COR-L47 (cell line): ENCODE data around the gene AFF3.
"Not testable (repeated sequence)": the region's sequence is repeated elsewhere in the genome, so short reads cannot be mapped to it uniquely, and the experiment has no call there.

ENCODE experiments used
- DNase-seq: peaks from one replicate; lab custom pipeline; 2025; lab: John Stamatoyannopoulos, UW

Gene AFF3

DNA sequence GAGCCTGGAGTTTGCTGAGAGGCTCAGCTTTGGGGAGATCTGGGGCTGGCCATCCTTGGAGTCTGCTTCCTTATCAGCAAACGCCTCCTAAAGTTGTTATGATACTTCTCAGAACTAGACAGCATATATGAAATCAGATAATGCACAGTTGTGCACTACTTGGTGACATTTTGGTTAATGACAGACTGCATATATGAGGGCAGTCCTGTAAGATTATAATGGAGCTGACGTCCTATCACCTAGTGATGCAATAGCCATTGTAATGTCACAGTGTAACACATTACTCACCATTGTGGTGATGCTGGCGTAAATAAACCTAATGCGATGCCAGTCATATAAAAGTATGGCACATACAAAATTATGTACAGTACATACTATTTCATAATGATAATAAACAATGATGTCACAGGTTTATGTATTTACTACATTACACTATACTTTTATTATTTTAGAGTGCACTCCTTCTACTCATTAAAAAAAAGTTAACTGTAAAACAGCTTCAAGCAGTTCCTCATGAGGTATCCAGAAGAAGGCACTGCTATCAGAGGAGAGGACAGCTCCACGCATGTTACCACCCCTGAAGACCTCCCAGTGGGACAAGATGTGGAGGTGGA lies 354.5 kb downstream of the AFF3 start:
- DNase-seq = no peak

DNA sequence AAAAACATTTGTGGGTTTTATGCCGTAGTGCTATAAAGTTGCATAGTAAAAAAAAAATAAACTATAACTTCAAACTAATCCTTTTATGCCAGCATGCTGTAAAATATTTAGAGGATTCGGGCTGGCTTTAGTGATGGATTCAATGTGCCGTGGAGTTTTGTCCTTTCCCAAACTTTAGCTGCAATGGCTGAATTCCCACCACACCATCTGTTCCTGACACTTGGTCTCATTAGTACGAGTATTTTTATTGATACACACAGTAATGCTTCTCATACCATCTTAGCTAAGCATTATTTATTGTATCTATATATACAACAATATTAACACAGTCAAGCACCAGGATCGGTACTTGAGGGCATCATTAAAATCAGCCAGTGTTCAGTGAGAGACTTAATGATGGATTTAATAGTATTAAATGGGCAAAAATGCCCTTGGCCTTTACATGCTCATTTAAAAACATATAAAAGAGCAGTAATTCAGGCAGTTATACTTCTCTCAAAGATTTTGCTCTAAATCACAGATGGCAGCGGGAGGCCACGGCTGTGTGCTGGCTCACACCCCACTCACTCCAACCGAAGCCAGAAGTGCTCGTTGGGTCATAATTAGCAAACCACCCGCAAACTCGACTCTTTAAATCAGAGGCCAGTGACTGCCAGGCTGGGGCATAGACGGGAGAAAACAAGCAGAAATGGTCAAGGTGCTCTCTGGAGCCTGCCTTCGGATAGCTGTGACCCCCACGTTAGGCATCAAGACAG lies 355.6 kb downstream of the AFF3 start:
- no peak for DNase-seq

DNA sequence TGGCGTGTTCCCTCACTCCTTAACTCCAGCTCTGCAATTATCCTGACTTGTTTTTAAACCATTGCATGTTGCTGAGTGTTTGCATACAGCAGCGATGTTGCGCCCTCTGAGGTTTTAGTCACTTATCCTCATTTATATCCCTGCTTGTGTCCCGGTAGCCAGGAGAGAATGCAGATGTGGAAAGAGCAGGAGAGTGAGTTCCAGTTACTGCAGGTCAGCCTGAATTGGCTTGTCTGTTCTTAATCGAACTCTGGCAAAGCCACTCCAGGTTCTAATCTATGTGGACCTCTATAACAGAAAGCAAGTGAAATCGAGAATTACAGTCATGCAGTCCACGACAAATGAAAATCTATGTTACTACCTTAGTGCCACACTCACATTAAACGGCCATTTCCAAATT lies 357.4 kb downstream of the AFF3 start:
- DNase-seq = no peak

DNA sequence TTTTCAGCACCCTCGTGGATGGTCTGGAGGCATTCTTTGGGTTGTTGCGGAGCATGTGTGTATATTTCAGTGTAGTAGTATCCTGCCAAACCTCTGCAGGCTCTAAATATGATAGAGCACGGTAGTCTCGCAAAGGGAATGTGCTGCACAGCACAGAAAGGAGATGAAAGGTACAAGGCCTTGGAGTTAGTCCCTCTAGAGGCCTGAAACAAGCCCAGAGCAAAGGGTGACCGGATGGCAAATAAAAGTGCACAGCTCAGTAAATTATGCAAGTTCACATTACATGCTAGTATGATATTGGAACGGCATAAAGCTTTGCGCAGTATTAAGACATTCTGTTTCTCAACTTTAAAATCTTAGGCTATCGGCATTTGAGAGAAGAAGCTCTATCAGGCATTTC lies 358.1 kb downstream of the AFF3 start:
- DNase-seq = no peak

DNA sequence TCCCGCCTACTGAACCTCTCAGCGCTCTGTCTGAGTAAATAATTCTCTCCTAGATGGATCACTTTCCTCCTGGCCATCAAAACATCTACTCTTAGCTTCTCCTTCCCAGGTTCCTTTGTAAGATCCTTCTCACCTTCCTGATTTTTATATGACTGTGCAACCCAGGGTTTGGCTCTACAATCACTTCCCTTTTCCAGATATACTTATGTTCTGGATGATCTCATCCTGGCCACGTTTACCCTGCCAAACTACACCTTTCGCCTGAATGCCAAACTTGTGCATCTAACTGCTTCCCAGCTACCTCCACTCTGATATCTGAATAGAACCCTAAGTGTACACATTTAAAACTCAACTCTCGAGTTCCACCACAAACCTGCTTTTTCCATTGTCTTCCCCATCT lies 362.1 kb downstream of the AFF3 start:
- no peak for DNase-seq

DNA sequence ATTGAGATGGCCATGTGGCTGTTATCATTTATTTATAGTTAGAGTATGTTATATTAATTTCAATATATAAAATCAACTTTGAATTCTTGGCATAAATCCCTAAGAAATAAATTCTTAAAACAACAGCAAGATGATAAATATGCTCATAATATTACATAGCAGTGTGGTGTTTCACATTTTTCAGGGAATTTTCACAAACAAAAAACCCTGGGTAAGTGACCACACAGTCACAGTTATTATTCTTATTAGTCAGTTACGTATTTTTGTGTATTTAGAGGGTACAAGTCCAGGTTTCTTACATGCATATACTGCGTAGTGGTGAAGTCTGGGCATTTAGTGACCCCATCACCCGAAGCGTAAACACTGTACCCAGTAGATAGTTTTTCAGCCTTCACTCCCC lies 363.1 kb downstream of the AFF3 start:
- no peak for DNase-seq

DNA sequence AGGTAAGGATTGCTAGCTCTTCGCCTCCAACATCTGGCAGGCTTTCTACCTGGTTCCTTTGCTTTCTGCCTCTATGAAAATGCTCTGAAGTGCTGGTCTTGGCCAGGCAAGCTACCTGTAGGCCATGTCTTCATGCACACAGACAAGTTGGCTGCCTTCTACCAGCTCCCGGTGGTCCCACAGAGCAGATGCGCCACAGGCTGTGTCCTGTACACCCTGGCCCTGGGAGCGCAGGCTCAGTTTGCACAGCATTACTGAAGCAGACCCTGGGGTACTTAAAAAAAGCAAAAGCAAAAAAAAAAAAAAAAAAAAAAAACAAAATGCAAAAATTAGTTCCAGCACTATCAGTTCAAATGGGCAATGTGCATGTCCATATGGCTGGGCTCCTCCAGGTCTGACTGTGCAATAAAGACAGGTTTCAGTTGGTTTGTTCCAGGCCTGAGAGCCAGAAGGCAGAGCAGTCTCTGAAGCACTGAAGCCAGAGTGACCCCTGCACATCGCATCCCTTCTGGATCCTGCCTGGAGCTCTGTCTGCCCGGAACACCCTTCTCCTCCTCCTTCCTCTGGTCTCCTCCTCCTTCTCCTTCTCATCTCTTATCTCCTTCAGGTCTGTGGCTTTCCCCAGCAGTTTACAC lies 364.6 kb downstream of the AFF3 start:
- DNase-seq = no peak

DNA sequence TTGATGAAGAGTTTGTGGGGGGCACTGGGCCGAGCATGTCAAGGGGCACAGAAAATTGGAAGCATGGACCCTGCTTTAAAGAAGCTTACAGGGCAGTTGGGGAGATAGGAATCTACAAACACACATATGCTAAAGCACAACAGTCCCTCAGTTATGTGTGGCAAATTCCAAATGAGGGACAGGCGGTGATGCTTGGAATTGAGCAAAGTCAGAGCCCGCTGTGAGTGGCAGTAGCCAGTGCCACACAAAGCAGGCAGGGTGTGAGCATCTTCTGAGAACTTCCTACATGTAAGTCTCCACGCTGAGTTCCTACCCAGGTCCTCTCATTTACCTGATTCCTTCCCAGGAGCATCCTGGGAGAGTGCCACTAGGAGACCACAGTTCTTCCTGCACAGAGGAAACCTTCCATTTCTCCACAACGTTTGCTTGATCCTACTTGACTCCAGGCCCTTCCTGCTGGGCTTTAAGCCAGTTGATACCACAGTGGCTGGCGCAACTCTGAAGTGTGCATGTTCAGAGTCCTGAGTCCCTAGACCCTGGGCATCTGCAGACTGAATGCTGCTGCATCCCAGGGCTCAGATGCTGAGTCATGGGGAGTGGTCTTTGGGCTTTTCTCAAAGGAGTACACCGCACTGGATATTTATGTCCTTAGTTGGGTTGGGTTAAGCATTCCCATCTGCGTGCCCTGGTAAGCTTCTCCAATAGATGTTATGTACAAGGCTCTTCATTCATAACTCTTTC lies 365.3 kb downstream of the AFF3 start:
- DNase-seq = no peak

DNA sequence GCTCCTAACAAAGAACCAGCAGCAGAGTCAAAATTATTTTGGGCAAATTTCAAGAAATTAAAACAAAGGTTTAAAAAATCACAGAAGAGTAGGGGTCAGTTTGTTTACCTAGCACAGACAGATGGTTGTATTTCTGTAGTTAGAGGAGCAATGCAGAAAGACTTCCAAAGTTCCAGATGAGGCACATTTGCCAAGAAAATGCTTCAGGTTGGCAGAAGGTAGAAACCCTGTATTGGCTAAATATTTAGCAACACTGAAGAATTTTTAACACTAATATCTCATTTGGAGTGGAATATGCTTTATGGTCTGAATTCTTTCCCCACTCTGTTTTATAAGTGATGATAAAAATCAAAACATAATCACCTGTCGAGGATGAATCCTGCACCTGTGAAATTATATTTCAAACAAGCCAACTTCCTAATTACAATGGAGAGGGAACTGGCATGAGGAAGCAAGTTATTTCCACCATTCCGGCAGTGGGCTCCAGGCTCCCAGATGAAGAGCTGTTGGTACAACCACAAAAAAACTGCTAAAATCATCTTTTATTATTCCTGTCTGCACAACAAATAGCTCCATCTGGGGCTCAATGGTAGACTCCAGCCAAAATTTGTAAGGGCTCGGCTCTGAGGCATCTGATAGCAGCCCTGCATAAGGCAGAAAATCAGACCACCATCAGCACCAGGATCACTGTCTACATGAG lies 366.0 kb downstream of the AFF3 start:
- DNase-seq = no peak

DNA sequence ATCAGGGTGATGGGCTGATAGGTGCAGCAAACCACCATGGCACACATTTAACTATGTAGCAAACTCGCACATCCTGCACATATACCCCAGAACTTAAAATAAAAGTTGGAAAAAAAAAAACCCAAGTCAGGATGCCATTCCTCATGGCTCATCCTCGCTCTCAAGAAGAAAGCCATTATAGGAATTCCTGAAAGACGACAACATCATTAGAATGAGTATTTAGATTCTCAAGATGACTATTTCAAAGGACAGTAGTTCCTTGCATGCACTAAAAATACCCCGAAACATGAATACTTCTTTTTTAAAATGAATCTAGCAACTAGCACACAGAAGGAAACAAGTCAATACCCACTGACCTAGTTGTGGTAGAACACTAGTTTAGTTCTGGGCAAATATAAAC lies 366.8 kb downstream of the AFF3 start:
- no peak for DNase-seq

DNA sequence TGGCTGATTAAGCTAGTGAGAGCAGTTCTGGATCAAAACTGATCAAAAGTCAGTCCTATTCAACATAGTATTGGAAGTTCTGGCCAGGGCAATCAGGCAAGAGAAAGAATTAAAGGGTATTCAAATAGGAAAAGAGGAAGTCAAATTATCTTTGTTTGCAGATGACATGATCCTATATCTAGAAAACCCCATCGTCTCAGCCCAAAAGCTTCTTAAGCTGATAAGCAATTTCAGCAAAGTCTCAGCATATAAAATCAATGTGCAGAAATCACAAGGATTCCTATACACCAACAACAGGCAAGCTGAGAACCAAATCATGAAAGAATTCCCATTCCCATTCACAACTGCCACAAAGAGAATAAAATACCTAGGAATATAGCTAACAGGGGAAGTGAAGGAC lies 368.7 kb downstream of the AFF3 start:
- DNase-seq = not testable (repeated sequence)

DNA sequence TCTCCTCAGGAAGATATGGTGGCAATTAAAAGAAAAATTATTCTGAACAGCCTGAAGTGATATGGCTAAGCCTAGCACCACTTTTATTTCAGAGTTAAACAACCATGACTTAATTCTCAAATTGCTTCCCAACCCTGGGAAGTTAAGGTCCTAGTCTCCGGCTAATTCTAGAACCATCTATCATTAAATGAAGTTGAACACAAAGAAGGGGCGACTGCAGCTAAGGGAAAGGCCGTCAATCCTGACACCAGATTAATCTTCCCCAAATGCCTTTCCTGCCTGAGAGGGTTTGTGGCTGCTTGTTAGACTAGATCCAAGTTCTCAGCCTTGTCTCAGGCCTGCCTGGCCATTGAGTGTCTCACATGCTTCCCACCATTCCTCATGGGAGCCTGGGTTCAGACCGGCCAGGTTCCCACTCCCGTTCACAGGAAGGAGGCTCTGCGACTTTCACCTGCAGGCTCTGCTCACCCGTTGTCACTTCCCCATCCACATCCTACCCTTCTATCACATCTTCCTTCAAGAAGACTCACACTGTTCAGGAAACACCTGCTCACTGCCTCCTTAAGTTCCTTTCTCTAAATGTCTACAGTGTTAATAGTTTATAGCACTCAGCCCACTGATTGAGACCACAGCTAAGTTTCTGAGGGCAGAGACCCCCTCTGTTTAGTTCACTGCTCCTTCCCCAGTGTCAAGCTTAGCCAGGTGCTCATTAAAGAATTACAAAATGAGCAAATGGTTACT lies 369.6 kb downstream of the AFF3 start:
- no peak for DNase-seq

DNA sequence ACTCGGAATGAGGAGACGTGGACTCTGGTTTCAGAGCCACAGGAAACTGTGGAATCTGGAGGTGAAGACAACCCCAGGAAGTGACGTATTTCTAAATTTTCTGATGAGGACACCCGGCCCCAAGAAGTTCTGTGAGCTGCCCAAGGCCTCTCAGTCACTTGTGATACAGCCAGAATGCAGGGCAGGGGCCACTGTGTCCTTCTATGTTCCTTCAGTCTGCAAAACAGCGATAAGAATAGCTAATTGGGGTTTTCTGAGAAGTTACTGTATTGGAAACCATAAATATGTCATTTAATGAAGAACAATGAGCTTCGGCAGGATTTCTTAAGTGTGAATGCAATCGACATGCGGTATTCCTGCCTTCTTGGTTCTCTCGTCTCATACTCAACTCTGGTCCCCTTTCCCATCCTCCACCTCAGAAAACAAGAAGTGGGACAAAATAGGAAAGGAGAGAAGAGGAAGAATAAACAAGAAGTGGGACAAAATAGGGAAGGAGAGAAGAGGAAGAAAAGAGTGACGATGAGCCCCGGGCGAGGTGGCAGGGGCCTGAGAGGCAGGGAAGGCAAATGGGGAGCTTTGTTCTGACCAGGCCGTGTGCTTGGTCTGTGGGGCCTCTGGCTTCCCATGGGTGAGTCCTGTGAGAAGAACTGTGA lies 370.6 kb downstream of the AFF3 start:
- DNase-seq = no peak

DNA sequence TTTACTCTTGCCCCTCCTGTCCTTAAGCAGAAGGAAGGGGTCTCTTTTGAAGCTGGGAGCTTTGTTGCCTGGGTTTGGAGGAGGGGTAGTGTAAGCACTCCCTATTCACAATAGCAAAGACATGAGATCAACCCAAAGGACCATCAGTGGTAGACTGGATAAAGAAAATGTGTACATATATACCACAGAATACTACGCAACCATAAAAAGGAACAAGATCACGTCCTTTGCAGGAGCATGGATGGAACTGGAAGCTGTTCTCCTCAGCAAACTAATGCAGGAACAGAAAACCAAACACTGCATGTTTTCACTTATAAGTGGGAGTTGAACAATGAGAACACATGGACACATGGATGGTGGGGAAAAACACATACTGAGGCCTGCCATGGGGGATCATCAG lies 371.5 kb downstream of the AFF3 start:
- DNase-seq = no peak

DNA sequence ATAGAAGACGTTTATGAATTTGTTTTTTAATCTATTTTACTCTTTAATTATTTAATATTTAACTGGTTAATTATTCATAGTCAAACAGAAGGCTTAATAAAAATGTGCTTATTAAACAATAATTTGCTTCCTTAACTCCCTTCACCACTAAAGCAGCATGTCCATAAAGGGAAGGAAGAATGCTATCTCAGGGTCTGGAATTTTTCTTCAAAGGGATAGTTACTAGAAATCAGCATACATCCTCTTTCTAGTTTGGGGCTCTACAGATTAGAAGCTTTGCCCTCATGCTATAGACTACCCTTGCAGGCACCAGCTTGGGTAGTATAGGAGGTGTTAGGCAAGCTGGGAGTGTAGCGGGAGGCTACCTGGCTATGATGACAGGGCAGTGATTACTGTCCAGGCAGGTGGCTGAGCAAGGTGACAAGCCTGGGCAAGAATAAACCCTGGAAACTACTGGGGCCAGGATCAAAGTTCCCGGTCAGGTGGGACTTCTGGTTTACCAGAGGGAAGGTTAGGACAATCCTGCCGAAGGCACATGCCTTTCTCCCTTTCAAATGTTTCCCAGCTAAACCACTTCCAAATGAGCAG lies 376.6 kb downstream of the AFF3 start:
- DNase-seq = no peak

DNA sequence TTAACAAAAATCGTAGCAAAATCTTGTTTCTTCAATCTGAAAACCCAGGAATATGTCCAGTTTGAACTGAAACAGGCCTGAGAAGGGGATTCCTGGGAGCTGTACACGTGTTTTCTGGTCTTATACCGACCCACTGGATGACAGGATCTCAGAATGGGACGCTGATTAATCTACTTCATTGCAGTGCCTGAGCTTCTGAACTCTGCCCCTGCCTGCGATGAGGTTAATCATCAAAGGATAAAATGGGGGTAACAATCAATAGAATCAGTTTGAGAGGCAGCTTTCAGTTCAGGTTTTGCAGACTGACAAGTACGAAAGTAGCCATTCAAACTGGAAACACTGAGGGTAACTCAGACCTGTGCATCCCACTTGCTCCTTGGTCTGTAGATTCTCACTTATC lies 378.6 kb downstream of the AFF3 start:
- no peak for DNase-seq

DNA sequence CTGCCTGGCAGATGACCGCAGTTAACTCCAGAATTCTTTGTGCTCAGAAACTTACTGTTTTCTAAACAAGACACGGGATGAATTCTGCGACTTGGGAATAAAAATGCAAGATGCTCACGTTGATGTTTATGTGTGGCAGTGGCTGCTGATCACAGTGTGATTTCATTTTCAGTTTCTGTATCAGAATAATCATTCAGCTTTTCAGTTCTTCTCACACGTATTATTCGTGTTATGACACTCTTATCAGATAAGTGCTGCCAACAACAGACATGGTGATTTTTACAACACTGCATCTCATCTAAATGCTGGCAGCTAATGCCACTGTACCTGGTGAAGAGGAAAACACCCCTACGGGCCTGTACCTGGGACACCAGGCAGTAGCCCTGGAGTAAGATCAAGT lies 379.7 kb downstream of the AFF3 start:
- DNase-seq = no peak

DNA sequence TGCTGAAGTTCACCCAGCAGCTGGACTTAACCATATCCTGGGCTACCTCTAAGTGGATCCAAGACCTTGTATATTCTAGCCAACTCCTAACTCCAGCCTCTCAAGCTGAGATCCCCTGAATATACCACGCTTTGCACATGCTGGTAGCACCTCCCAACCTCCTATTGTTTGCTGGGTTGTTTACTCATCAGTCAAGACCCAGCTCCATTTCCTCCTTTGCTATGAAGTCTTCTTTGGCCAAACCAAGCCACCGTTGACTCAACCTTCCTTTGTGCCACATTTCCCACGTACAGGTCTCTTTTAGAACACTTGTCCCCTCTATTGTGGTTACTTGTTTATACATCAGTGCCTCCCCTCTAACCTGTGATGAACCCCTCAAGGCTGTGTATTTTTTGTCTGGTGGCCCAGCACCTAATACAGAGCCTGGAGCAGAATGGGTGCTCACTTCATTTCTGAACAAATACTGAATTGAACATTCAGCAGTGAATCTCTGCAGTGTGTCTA lies 384.7 kb downstream of the AFF3 start:
- DNase-seq = no peak

DNA sequence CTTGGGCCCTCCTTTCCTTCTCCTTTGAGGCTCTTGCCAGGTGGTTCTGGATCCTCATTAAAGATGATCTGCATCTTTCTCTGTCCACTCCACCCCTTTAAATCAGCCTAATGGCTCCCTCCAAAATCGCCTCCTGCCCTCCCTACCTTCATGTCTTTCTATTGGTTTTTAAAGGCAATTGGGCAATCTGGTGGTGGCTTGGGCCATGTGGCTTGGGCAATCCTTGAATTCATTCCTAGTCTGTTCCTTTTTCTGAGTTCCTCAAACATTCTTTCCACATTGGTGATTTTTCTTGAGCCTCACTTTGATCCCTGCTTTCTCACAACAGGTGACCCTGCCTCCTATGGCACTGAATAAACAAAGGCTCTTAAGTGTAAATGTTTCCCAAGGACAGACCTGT lies 386.3 kb downstream of the AFF3 start:
- DNase-seq = no peak

DNA sequence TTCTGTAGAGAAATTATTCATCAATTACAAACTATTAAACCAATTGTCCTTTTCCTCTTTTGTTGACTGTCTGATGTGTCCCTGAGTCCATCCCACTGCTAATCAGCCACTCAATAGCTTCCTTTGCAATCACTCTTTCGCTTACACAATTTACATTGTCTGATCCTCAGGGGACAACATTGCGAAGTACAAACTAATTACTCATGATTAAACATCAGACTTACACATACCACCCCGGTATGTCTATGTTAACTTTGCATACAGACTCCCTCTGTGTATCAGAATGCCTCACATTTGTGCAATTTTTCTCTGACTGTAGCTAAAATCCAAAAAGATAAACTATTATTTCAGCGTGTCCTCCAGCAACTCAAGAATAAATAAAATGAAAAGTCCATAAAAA lies 388.2 kb downstream of the AFF3 start:
- no peak for DNase-seq
